H1 (cell line): ENCODE data around the gene ANKDD1A. TPM values are rescaled to one million over a fixed set of nuclear protein-coding genes. Genes with fewer than 3 reads are reported as not detected.
A peak's percentile ranks its signal among the peaks of the same experiment; 100 is the strongest.

Experiments used
- CTCF ChIA-PET: fragments of 300-600 bp; sonication (Branson Sonifier 250); formaldehyde crosslinking; loops from one replicate; lab custom pipeline; 2021; ENCODE audit not compliant: partially characterized antibody; lab: Charles Lee
- POLR2A ChIA-PET: fragments of 300-600 bp; sonication (Branson Sonifier 250); formaldehyde crosslinking; loops from one replicate; lab custom pipeline; 2021; ENCODE audit warnings: inconsistent platforms; ENCODE audit not compliant: partially characterized antibody; lab: Charles Lee
- DNase-seq, 2 experiments: peaks; one replicate each; pipeline versions ENCODE4 v3.0.0 to v3.0.0-alpha.2; 2010 to 2022; ENCODE audit warnings: low spot score in 2 of 2, low read depth in 1 of 2, mixed read lengths in 1 of 2
- FAIRE-seq: peaks from 2 replicates; lab custom pipeline; 2011; peaks lifted over from hg19 to GRCh38; lab: Jason Lieb, UNC
- H2AFZ ChIP-seq: 2 replicates; pipeline ENCODE4 v1.8.1; 2012; ENCODE audit warnings: low read length, inconsistent platforms
- H2AK5ac ChIP-seq: 2 replicates; pipeline ENCODE4 v1.6.1; 2013; ENCODE audit warnings: low read depth, low read length
- H2BK120ac ChIP-seq: replicated peaks from 2 replicates; pipeline ENCODE3; 2013; ENCODE audit warnings: low read depth, low read length, inconsistent platforms
- H2BK12ac ChIP-seq: 2 replicates; pipeline ENCODE4 v1.6.1; 2013; ENCODE audit warnings: low read depth, low read length
- H2BK15ac ChIP-seq: 2 replicates; pipeline ENCODE4 v1.6.1; 2013; ENCODE audit warnings: low read length
- H2BK20ac ChIP-seq: 2 replicates; pipeline ENCODE4 v1.6.1; 2013; ENCODE audit warnings: low read length
- H2BK5ac ChIP-seq: 2 replicates; pipeline ENCODE4 v1.6.1; 2013; ENCODE audit warnings: low read depth, low read length
- H3K14ac ChIP-seq: 2 replicates; pipeline ENCODE4 v1.6.1; 2013; ENCODE audit warnings: inconsistent platforms; ENCODE audit not compliant: insufficient read length
- H3K18ac ChIP-seq: 2 replicates; pipeline ENCODE4 v1.6.1; 2013; ENCODE audit warnings: low read length; ENCODE audit errors: extremely low read depth
- H3K23ac ChIP-seq: 2 replicates; pipeline ENCODE4 v1.6.1; 2013; ENCODE audit warnings: inconsistent platforms; ENCODE audit not compliant: insufficient read length
- H3K23me2 ChIP-seq: 2 replicates; pipeline ENCODE4 v1.6.1; 2013; ENCODE audit warnings: low read depth, low read length
- H3K27ac ChIP-seq: 2 replicates; pipeline ENCODE4 v1.6.1; 2011; ENCODE audit warnings: low read depth, low read length, inconsistent platforms
- H3K27me3 ChIP-seq, 4 experiments: replicated peaks in 1 of 4; 1 replicate in 1 of 4; 2 replicates in 3 of 4; pipeline versions ENCODE4 v1.6.1 to v1.8.1; 2011 to 2013; ENCODE audit warnings: low read length in 3 of 4, mild to moderate bottlenecking in 3 of 4, inconsistent platforms in 2 of 4, mixed read lengths in 2 of 4, moderate library complexity in 1 of 4; ENCODE audit not compliant: control insufficient read depth in 3 of 4, insufficient read depth in 3 of 4; ENCODE audit errors: extremely low read depth in 1 of 4
- H3K36me3 ChIP-seq, 4 experiments: 2 replicates each; pipeline versions ENCODE4 v1.6.1 to v1.8.1; 2011 to 2013; ENCODE audit warnings: mild to moderate bottlenecking in 4 of 4, low read length in 3 of 4, moderate library complexity in 2 of 4, control low read depth in 1 of 4, inconsistent platforms in 1 of 4; ENCODE audit not compliant: insufficient read depth in 4 of 4, control insufficient read depth in 2 of 4
- H3K4ac ChIP-seq: replicated peaks from 2 replicates; pipeline ENCODE3; 2013; ENCODE audit warnings: low read length, low read depth, mixed read lengths, inconsistent platforms; ENCODE audit not compliant: insufficient read length
- H3K4me1 ChIP-seq, 4 experiments: replicated peaks in 1 of 4; 1 replicate in 1 of 4; 2 replicates in 3 of 4; pipeline versions ENCODE4 v1.6.1 to v1.8.1; 2011 to 2013; ENCODE audit warnings: low read length in 3 of 4, inconsistent platforms in 2 of 4, mixed read lengths in 1 of 4; ENCODE audit not compliant: insufficient read depth in 4 of 4, control insufficient read depth in 3 of 4
- H3K4me2 ChIP-seq, 2 experiments: 2 replicates each; pipeline versions ENCODE4 v1.6.1 to v1.8.1; 2011 to 2013; ENCODE audit warnings: low read depth in 2 of 2, low read length in 2 of 2, control low read depth in 1 of 2, inconsistent platforms in 1 of 2, mild to moderate bottlenecking in 1 of 2; ENCODE audit not compliant: insufficient read depth in 1 of 2
- H3K4me3 ChIP-seq, 4 experiments: fragments of 200-600, 300-600 bp in 1 of 4; sonication (generic), shearing (Covaris generic), sonication (Bioruptor Twin) in 1 of 4; 2 replicates each; pipeline versions ENCODE4 v1.5.1 to v1.8.1; 2011 to 2016; ENCODE audit warnings: low read length in 4 of 4, low read depth in 3 of 4, control low read depth in 2 of 4, inconsistent platforms in 2 of 4, mild to moderate bottlenecking in 2 of 4, mixed read lengths in 1 of 4, moderate library complexity in 1 of 4; ENCODE audit not compliant: insufficient read depth in 2 of 4; ENCODE audit errors: extremely low read depth in 1 of 4
- H3K56ac ChIP-seq: replicated peaks from 2 replicates; pipeline ENCODE3; 2013; ENCODE audit warnings: low read depth, mild to moderate bottlenecking, mixed read lengths, low read length, inconsistent platforms; ENCODE audit not compliant: insufficient read length
- H3K79me1 ChIP-seq: 2 replicates; pipeline ENCODE4 v1.6.1; 2013; ENCODE audit warnings: low read depth, low read length, control low read depth
- H3K79me2 ChIP-seq, 2 experiments: 2 replicates each; pipeline versions ENCODE4 v1.6.1 to v1.8.1; 2012 to 2013; ENCODE audit warnings: low read length in 2 of 2, mild to moderate bottlenecking in 2 of 2, inconsistent platforms in 1 of 2; ENCODE audit not compliant: insufficient read depth in 2 of 2, control insufficient read depth in 1 of 2
- H3K9ac ChIP-seq, 4 experiments: replicated peaks in 1 of 4; 1 replicate in 1 of 4; 2 replicates in 3 of 4; pipeline versions ENCODE4 v1.6.1 to v1.8.1; 2011 to 2013; ENCODE audit warnings: low read depth in 3 of 4, low read length in 3 of 4, control low read depth in 2 of 4, mild to moderate bottlenecking in 2 of 4, moderate library complexity in 2 of 4, inconsistent platforms in 1 of 4; ENCODE audit errors: extremely low read depth in 1 of 4
- H3K9me3 ChIP-seq, 2 experiments: 2 replicates each; pipeline versions ENCODE4 v1.6.1 to v1.8.1; 2012 to 2013; ENCODE audit warnings: mild to moderate bottlenecking in 2 of 2, moderate library complexity in 2 of 2, control low read depth in 1 of 2, inconsistent platforms in 1 of 2, low read depth in 1 of 2, low read length in 1 of 2, mixed read lengths in 1 of 2; ENCODE audit not compliant: insufficient read depth in 2 of 2
- H4K20me1 ChIP-seq, 2 experiments: replicated peaks in 1 of 2; 2 replicates each; pipeline versions ENCODE3 to v1.8.1; 2011 to 2013; ENCODE audit warnings: inconsistent platforms in 2 of 2, low read length in 2 of 2, mild to moderate bottlenecking in 1 of 2; ENCODE audit not compliant: insufficient read depth in 2 of 2, control insufficient read depth in 1 of 2
- H4K5ac ChIP-seq: 2 replicates; pipeline ENCODE4 v1.6.1; 2013; ENCODE audit warnings: low read length, low read depth, mixed read lengths, inconsistent platforms; ENCODE audit not compliant: insufficient read length
- H4K8ac ChIP-seq: 2 replicates; pipeline ENCODE4 v1.8.0; 2013; ENCODE audit warnings: mild to moderate bottlenecking, moderate library complexity, low read length, inconsistent platforms; ENCODE audit not compliant: insufficient read depth; ENCODE audit errors: extremely low read depth
- H4K91ac ChIP-seq: replicated peaks from 2 replicates; pipeline ENCODE3; 2013; ENCODE audit warnings: low read length, mixed read lengths, inconsistent platforms; ENCODE audit not compliant: insufficient read length
- BCL11A ChIP-seq, 2 experiments: IDR thresholded peaks; one replicate each; pipeline ENCODE4 v1.6.1; 2011; ENCODE audit warnings: low read depth in 2 of 2, low read length in 2 of 2, mild to moderate bottlenecking in 2 of 2
- BRCA1 ChIP-seq: IDR thresholded peaks from 2 replicates; pipeline ENCODE4 v1.6.1; 2012; ENCODE audit warnings: low read depth, low read length, improper control_type of control experiment
- CBX8 ChIP-seq: fragments of 300-800, 300-1000 bp; sonication (generic); IDR thresholded peaks from 2 replicates; pipeline ENCODE4 v1.7.1; 2016; ENCODE audit warnings: low read depth, low read length, borderline replicate concordance
- CTBP2 ChIP-seq: IDR thresholded peaks from 2 replicates; pipeline ENCODE4 v1.7.0; 2011; ENCODE audit warnings: borderline replicate concordance, mild to moderate bottlenecking, moderate library complexity, mixed read lengths, low read length; ENCODE audit not compliant: insufficient read depth, insufficient read length
- FOSL1 ChIP-seq: IDR thresholded peaks from 2 replicates; pipeline ENCODE4 v1.6.1; 2011; ENCODE audit warnings: mild to moderate bottlenecking, low read depth, low read length, moderate library complexity; ENCODE audit not compliant: insufficient read depth
- GTF2F1 ChIP-seq: IDR thresholded peaks from 2 replicates; pipeline ENCODE4 v1.6.1; 2012; ENCODE audit warnings: low read depth, low read length, improper control_type of control experiment, borderline replicate concordance
- NANOG ChIP-seq: IDR thresholded peaks from 2 replicates; pipeline ENCODE4 v1.6.1; 2011; ENCODE audit warnings: low read length, low read depth, mild to moderate bottlenecking, inconsistent platforms; ENCODE audit not compliant: insufficient read depth, poor library complexity, severe bottlenecking
- NRF1 ChIP-seq: IDR thresholded peaks from 2 replicates; pipeline ENCODE4 v1.6.1; 2011; ENCODE audit warnings: mild to moderate bottlenecking, low read depth, low read length, improper control_type of control experiment
- RNF2 ChIP-seq: fragments of 200-900, 300-1000 bp; sonication (generic); IDR thresholded peaks from 2 replicates; pipeline ENCODE4 v1.7.1; 2016; ENCODE audit warnings: borderline replicate concordance, low read depth, mild to moderate bottlenecking, antibody characterized with exemption, low read length; ENCODE audit not compliant: poor library complexity, severe bottlenecking; ENCODE audit errors: missing control alignments
- SP2 ChIP-seq: IDR thresholded peaks from 2 replicates; pipeline ENCODE4 v1.6.1; 2012; ENCODE audit warnings: mild to moderate bottlenecking, low read length, inconsistent platforms
- WGBS, 2 experiments: shearing (Covaris generic) in 1 of 2; methylation state at CpG; one replicate each; pipeline versions ENCODE4 v1.1.6 to v1.1.7; 2013 to 2015; ENCODE audit warnings: low lambda C conversion rate in 2 of 2, mixed read lengths in 2 of 2, inconsistent platforms in 1 of 2, low coverage in 1 of 2, missing lambda C conversion rate in 1 of 2; ENCODE audit not compliant: insufficient replicate concordance in 2 of 2, insufficient coverage in 1 of 2, insufficient read length in 1 of 2; ENCODE audit errors: extremely low coverage in 1 of 2, missing lambda C conversion rate in 1 of 2; 5-methylcytosine and 5-hydroxymethylcytosine counted together
- polyA plus RNA-seq, 7 experiments: library from polyadenylated mRNA; depleted of rRNA in 3 of 7; stranded (reverse) in 5 of 7; unstranded in 2 of 7; fragments of >200 nt in 5 of 7; fragments of 200-250 nt in 2 of 7; gene quantifications; 1 replicate in 5 of 7; 2 replicates in 1 of 7; 4 replicates in 1 of 7; pipeline versions ENCODE4 v1.2.1 to v1.2.3, GENCODE V29; 2011 to 2013; ENCODE audit warnings: missing spikeins in 2 of 7, mixed read lengths in 2 of 7
- total RNA-seq: library from RNA; stranded (reverse); fragmentation: NEBNext Ultra II Directional; extraction: Animal tissue kit (Norgen Biotek cat#: 25700); gene quantifications from 2 replicates; pipeline ENCODE4 v1.2.1, GENCODE V29; 2021

ANKDD1A gene
- total and polyA plus RNA-seq, 2 of the 8 experiments (the other 6 are each of a cell fraction or from before 2014, with no cell fraction given), result 4.1 to 5.0 TPM

DNA sequence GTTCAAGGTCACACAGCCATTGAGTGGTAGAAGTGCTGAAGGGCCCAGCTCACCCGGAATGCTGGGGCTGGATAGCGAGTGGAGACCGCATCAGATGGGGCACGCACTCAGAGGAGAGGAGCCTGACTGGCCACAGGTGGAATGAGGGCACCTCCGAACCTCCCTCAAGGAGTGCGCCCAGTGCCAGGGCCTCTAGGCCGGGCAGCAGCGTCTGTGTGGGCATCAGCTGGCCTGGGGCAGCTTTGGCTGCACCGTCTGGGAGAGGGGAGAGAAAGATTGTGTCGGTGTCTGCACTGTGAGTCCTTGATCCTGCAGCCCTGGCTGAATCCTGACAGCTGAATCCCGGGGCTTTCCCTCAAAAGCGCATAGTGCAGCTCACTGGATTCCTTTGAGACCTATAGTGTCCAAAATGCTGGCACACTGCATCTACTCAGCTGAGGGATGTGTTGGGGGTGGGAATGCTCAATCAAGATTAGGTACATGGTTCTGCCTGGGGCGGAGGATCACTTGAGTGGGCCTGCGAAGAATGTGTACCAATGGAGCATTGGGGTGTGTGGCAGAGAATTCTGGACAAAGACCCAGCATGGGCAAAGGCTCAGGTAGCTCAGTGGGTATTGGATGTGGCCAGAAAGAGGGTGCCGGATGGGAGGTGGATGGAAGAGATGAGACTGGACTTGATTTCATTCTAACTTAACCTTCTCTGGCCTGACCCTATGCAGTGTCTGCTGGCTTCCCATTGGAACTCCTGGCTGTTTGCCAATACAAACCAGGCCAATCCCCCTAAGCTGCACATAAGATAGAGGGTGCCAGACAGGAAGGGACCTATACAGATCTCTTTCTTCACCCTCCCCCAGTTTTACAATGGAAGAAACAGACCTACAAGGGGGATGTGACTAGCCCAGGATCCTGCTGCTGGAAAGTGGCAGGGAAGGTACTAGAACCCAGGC is 950 bp downstream of the ANKDD1A start:
- ChIA-PET CTCF (interaction anchor here (0.7 to 1.4 kb wide), 4 partner anchors 20 to 181 kb away, joined by 3 read pairs; no protein-coding TSS in a partner anchor), POLR2A (interaction anchor here (0.6 to 2.5 kb wide), 5 partner anchors 7 to 77 kb away, joined by 3 to 9 read pairs (median 3); no protein-coding TSS in a partner anchor)
- no peak overlapping the region for H2BK120ac ChIP-seq
- H4K20me1 ChIP-seq, result no peaks in the 10 kb centered on the region
- H2BK15ac ChIP-seq, result no peak overlapping the region
- H3K79me2 ChIP-seq, result no peaks in the 10 kb centered on the region
- H4K91ac ChIP-seq, result no peak overlapping the region
- no peak overlapping the region for H4K5ac ChIP-seq
- H2AK5ac ChIP-seq, result 0 out of 2 replicates have a peak overlapping the region, but pooled peaks have one; percentile 91
- no peak overlapping the region; a peak in 1 of 7 replicates for H3K9ac ChIP-seq
- H3K56ac ChIP-seq, result no peak overlapping the region
- no peak overlapping the region for H3K27ac ChIP-seq
- H3K9me3 ChIP-seq, result no peaks in the 10 kb centered on the region
- FAIRE-seq (no peak), DNase-seq (no peak)
- H2BK5ac ChIP-seq, result no peak overlapping the region
- no peak overlapping the region for H3K14ac ChIP-seq
- H3K4me2 ChIP-seq, result peak overlapping the region; percentile 69 to 91
- H4K8ac ChIP-seq, result no peak overlapping the region
- no peak overlapping the region for H2BK20ac ChIP-seq
- WGBS, 2 experiments, result 82% methylated on average over 15 of the region's 15 CpGs; no CpG with 5 or more reads in 1 of the 2 experiments
- no peak overlapping the region for H2AFZ ChIP-seq
- peak overlapping the region; percentile 41 for H3K4ac ChIP-seq
- peak overlapping the region; percentile 19; the same call in 1 of the 2 replicates for H3K18ac ChIP-seq
- H3K4me3 ChIP-seq, result peak overlapping the region; percentile 58 to 69 (median 64); a peak in 7 of 8 replicates
- peaks cover 0 to 14% (median 13%) of the 10 kb centered on the region in 4 experiments; a peak in 6 of 7 replicates for H3K27me3 ChIP-seq
- H3K23ac ChIP-seq, result no peak overlapping the region
- H3K79me1 ChIP-seq, result no peaks in the 10 kb centered on the region
- H2BK12ac ChIP-seq, result peak overlapping the region; percentile 50; the same call in 1 of the 2 replicates
- no peaks in the 10 kb centered on the region for H3K36me3 ChIP-seq
- peaks cover 9% of the 10 kb centered on the region for H3K23me2 ChIP-seq
- peaks cover 0 to 16% (median 10%) of the 10 kb centered on the region in 4 experiments; a peak in 6 of 7 replicates for H3K4me1 ChIP-seq
- TF ChIP-seq FOSL1, result no peak
- TF ChIP-seq BCL11A (IDR thresholded peaks at IDR 0.05; ENCODE audit: low read depth in 2 of 2, low read length in 2 of 2), result no peak
- no peak for TF ChIP-seq CBX8
- TF ChIP-seq CTBP2, result no peak
- TF ChIP-seq NRF1, result no peak
- no peak for TF ChIP-seq BRCA1
- TF ChIP-seq SP2, result no peak
- TF ChIP-seq NANOG, result no peak
- TF ChIP-seq RNF2, result no peak
- TF ChIP-seq GTF2F1, result no peak
